HEK293 (cell line): ENCODE data around the gene LMOD1.

Experiments
- GFI1B ChIP-seq: fragments of 450-650 bp; formaldehyde crosslinking; IDR thresholded peaks from 2 replicates; pipeline ENCODE4 v1.5.1; 2016; ENCODE audit warnings: missing biosample characterization, missing genetic modification characterization
- INSM2 ChIP-seq: fragments of 450-650 bp; formaldehyde crosslinking; IDR thresholded peaks from 2 replicates; pipeline ENCODE4 v1.5.1; 2016; ENCODE audit warnings: missing biosample characterization, missing genetic modification characterization
- KLF10 ChIP-seq: fragments of 450-650 bp; IDR thresholded peaks from 2 replicates; pipeline ENCODE4 v1.5.1; 2018; ENCODE audit warnings: missing biosample characterization, mild to moderate bottlenecking, missing genetic modification characterization
- KLF8 ChIP-seq: fragments of 450-650 bp; formaldehyde crosslinking; IDR thresholded peaks from 2 replicates; pipeline ENCODE4 v1.5.1; 2016; ENCODE audit warnings: missing biosample characterization, missing genetic modification characterization
- MEIS1 ChIP-seq: sonication (generic); formaldehyde crosslinking; IDR thresholded peaks from 2 replicates; pipeline ENCODE4 v1.8.1; 2022; ENCODE audit warnings: missing genetic modification reagents, mild to moderate bottlenecking, borderline replicate concordance
- OSR2 ChIP-seq: fragments of 450-650 bp; formaldehyde crosslinking; IDR thresholded peaks from 2 replicates; pipeline ENCODE4 v1.5.1; 2016; ENCODE audit warnings: missing biosample characterization, missing genetic modification characterization
- SCRT1 ChIP-seq: fragments of 450-650 bp; formaldehyde crosslinking; IDR thresholded peaks from 2 replicates; pipeline ENCODE4 v1.5.1; 2016; ENCODE audit warnings: missing biosample characterization, missing genetic modification characterization, borderline replicate concordance
- SCRT2 ChIP-seq: fragments of 450-650 bp; formaldehyde crosslinking; IDR thresholded peaks from 2 replicates; pipeline ENCODE4 v1.5.1; 2016; ENCODE audit warnings: missing biosample characterization, missing genetic modification characterization
- SP3 ChIP-seq: fragments of 450-650 bp; formaldehyde crosslinking; IDR thresholded peaks from 2 replicates; pipeline ENCODE4 v1.5.1; 2016; ENCODE audit warnings: missing biosample characterization, missing genetic modification characterization
- ZBTB20 ChIP-seq: fragments of 450-650 bp; formaldehyde crosslinking; IDR thresholded peaks from 2 replicates; pipeline ENCODE4 v1.5.1; 2016; ENCODE audit warnings: missing biosample characterization, missing genetic modification characterization
- ZBTB48 ChIP-seq: fragments of 450-650 bp; formaldehyde crosslinking; IDR thresholded peaks from 2 replicates; pipeline ENCODE4 v1.5.1; 2016; ENCODE audit warnings: missing biosample characterization, missing genetic modification characterization
- ZEB2 ChIP-seq: fragments of 450-650 bp; formaldehyde crosslinking; IDR thresholded peaks from 2 replicates; pipeline ENCODE4 v1.5.1; 2016; ENCODE audit warnings: missing biosample characterization, missing genetic modification characterization
- ZFP41 ChIP-seq: fragments of 450-650 bp; formaldehyde crosslinking; IDR thresholded peaks from 2 replicates; pipeline ENCODE4 v1.5.1; 2016; ENCODE audit warnings: missing biosample characterization, missing genetic modification characterization, borderline replicate concordance
- ZNF114 ChIP-seq: fragments of 450-650 bp; formaldehyde crosslinking; IDR thresholded peaks from 2 replicates; pipeline ENCODE4 v1.5.0; 2017; ENCODE audit warnings: missing biosample characterization, missing genetic modification characterization
- ZNF2 ChIP-seq: fragments of 450-650 bp; formaldehyde crosslinking; IDR thresholded peaks from 2 replicates; pipeline ENCODE4 v1.5.1; 2016; ENCODE audit warnings: missing biosample characterization, missing genetic modification characterization
- ZNF202 ChIP-seq: fragments of 450-650 bp; formaldehyde crosslinking; IDR thresholded peaks from 2 replicates; pipeline ENCODE4 v1.5.1; 2016; ENCODE audit warnings: missing biosample characterization, missing genetic modification characterization, borderline replicate concordance
- ZNF223 ChIP-seq: fragments of 450-650 bp; formaldehyde crosslinking; IDR thresholded peaks from 2 replicates; pipeline ENCODE4 v1.5.1; 2016; ENCODE audit warnings: missing biosample characterization, missing genetic modification characterization
- ZNF341 ChIP-seq: fragments of 450-650 bp; formaldehyde crosslinking; IDR thresholded peaks from 2 replicates; pipeline ENCODE4; 2016; ENCODE audit warnings: low read depth, missing biosample characterization, missing genetic modification characterization
- ZNF366 ChIP-seq: fragments of 450-650 bp; formaldehyde crosslinking; conservative IDR thresholded peaks from 2 replicates; pipeline ENCODE4 v1.5.1; 2016; ENCODE audit warnings: missing biosample characterization, missing genetic modification characterization
- ZNF394 ChIP-seq: fragments of 450-650 bp; formaldehyde crosslinking; IDR thresholded peaks from 2 replicates; pipeline ENCODE4 v1.5.1; 2016; ENCODE audit warnings: missing biosample characterization, missing genetic modification characterization, mild to moderate bottlenecking, moderate library complexity, borderline replicate concordance
- ZNF510 ChIP-seq: fragments of 450-650 bp; formaldehyde crosslinking; IDR thresholded peaks from 2 replicates; pipeline ENCODE4 v1.5.1; 2018; ENCODE audit warnings: mild to moderate bottlenecking, missing genetic modification characterization, missing biosample characterization; ENCODE audit not compliant: insufficient replicate concordance
- ZNF621 ChIP-seq: fragments of 450-650 bp; formaldehyde crosslinking; IDR thresholded peaks from 2 replicates; pipeline ENCODE4 v1.5.1; 2017; ENCODE audit warnings: missing biosample characterization, missing genetic modification characterization
- ZNF624 ChIP-seq: fragments of 450-650 bp; formaldehyde crosslinking; IDR thresholded peaks from 2 replicates; pipeline ENCODE4 v1.5.1; 2017; ENCODE audit warnings: missing biosample characterization, missing genetic modification characterization
- ZNF707 ChIP-seq: fragments of 450-650 bp; formaldehyde crosslinking; IDR thresholded peaks from 2 replicates; pipeline ENCODE4 v1.5.1; 2016; ENCODE audit warnings: missing biosample characterization, missing genetic modification characterization
- ZNF768 ChIP-seq: fragments of 450-650 bp; formaldehyde crosslinking; IDR thresholded peaks from 2 replicates; pipeline ENCODE4 v1.5.1; 2018; ENCODE audit warnings: missing biosample characterization, mild to moderate bottlenecking, missing genetic modification characterization
- ZNF776 ChIP-seq: fragments of 450-650 bp; formaldehyde crosslinking; IDR thresholded peaks from 2 replicates; pipeline ENCODE4 v1.5.0; 2017; ENCODE audit warnings: missing biosample characterization, missing genetic modification characterization, borderline replicate concordance
- ZNF777 ChIP-seq: fragments of 450-650 bp; formaldehyde crosslinking; IDR thresholded peaks from 2 replicates; pipeline ENCODE4 v1.5.1; 2017; ENCODE audit warnings: missing biosample characterization, missing genetic modification characterization, borderline replicate concordance
- ZNF830 ChIP-seq: fragments of 450-650 bp; IDR thresholded peaks from 2 replicates; pipeline ENCODE4 v1.5.0; 2018; ENCODE audit warnings: missing biosample characterization, missing genetic modification characterization, low read depth, mild to moderate bottlenecking, moderate library complexity
- ZSCAN4 ChIP-seq: fragments of 450-650 bp; formaldehyde crosslinking; IDR thresholded peaks from 2 replicates; pipeline ENCODE4 v1.5.1; 2017; ENCODE audit warnings: missing biosample characterization, missing genetic modification characterization
- TF ChIP-seq, protein P1 (sequence below): fragments of 450-650 bp; formaldehyde crosslinking; IDR thresholded peaks from 2 replicates; pipeline ENCODE4 v1.5.1; 2016; ENCODE audit warnings: missing biosample characterization, missing genetic modification characterization
- TF ChIP-seq, protein P2 (sequence below): IDR thresholded peaks from 2 replicates; pipeline ENCODE4 v1.6.1; 2011; ENCODE audit warnings: mild to moderate bottlenecking, low read depth, low read length, borderline replicate concordance
- TF ChIP-seq, protein P3 (sequence below): fragments of 450-650 bp; formaldehyde crosslinking; IDR thresholded peaks from 2 replicates; pipeline ENCODE4 v1.5.1; 2016; ENCODE audit warnings: missing biosample characterization, missing genetic modification characterization, low read depth
- TF ChIP-seq, protein P4 (sequence below): fragments of 450-650 bp; formaldehyde crosslinking; IDR thresholded peaks from 2 replicates; pipeline ENCODE4; 2016; ENCODE audit warnings: missing biosample characterization, missing genetic modification characterization

Gene LMOD1

GRCh38 chr1:201983380-201983805 lies 37.0 kb upstream of the LMOD1 start (continued):
- TF ChIP-seq GFI1B (tag by site-specific recombination) = peak; percentile 38; the same call in 1 of the 2 replicates
- no peak for TF ChIP-seq ZNF777 (tag by site-specific recombination)
- TF ChIP-seq, protein P1, sequence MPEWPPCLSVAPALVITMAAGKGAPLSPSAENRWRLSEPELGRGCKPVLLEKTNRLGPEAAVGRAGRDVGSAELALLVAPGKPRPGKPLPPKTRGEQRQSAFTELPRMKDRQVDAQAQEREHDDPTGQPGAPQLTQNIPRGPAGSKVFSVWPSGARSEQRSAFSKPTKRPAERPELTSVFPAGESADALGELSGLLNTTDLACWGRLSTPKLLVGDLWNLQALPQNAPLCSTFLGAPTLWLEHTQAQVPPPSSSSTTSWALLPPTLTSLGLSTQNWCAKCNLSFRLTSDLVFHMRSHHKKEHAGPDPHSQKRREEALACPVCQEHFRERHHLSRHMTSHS (tag by site-specific recombination) = no peak
- 0 out of 2 replicates have a peak, but pooled peaks have one; percentile 8 for TF ChIP-seq ZNF366
- TF ChIP-seq ZNF341 = peak; percentile 33; the same call in 1 of the 2 replicates
- TF ChIP-seq, protein P2, sequence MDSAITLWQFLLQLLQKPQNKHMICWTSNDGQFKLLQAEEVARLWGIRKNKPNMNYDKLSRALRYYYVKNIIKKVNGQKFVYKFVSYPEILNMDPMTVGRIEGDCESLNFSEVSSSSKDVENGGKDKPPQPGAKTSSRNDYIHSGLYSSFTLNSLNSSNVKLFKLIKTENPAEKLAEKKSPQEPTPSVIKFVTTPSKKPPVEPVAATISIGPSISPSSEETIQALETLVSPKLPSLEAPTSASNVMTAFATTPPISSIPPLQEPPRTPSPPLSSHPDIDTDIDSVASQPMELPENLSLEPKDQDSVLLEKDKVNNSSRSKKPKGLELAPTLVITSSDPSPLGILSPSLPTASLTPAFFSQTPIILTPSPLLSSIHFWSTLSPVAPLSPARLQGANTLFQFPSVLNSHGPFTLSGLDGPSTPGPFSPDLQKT = no peak
- 0 out of 2 replicates have a peak, but pooled peaks have one; percentile 37 for TF ChIP-seq ZBTB48 (tag by site-specific recombination)
- TF ChIP-seq ZSCAN4 (tag by site-specific recombination) = no peak
- no peak for TF ChIP-seq ZNF202 (tag by site-specific recombination)
- TF ChIP-seq ZNF776 (tag by site-specific recombination) = no peak
- TF ChIP-seq, protein P3, sequence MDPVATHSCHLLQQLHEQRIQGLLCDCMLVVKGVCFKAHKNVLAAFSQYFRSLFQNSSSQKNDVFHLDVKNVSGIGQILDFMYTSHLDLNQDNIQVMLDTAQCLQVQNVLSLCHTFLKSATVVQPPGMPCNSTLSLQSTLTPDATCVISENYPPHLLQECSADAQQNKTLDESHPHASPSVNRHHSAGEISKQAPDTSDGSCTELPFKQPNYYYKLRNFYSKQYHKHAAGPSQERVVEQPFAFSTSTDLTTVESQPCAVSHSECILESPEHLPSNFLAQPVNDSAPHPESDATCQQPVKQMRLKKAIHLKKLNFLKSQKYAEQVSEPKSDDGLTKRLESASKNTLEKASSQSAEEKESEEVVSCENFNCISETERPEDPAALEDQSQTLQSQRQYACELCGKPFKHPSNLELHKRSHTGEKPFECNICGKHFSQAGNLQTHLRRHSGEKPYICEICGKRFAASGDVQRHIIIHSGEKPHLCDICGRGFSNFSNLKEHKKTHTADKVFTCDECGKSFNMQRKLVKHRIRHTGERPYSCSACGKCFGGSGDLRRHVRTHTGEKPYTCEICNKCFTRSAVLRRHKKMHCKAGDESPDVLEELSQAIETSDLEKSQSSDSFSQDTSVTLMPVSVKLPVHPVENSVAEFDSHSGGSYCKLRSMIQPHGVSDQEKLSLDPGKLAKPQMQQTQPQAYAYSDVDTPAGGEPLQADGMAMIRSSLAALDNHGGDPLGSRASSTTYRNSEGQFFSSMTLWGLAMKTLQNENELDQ = no peak
- peak; percentile 58; the same call in 1 of the 2 replicates for TF ChIP-seq SCRT1 (tag by site-specific recombination)
- TF ChIP-seq ZNF114 (tag by site-specific recombination) = no peak
- no peak for TF ChIP-seq KLF10 (tag by site-specific recombination)
- 0 out of 2 replicates have a peak, but pooled peaks have one; percentile 17 for TF ChIP-seq KLF8 (tag by site-specific recombination)
- no peak for TF ChIP-seq ZNF707
- peak; percentile 30; the same call in 1 of the 2 replicates for TF ChIP-seq ZEB2
- TF ChIP-seq ZNF624 (tag by site-specific recombination) = no peak
- TF ChIP-seq ZNF223 = no peak
- peak; percentile 32; the same call in 1 of the 2 replicates for TF ChIP-seq ZNF2 (tag by site-specific recombination)
- TF ChIP-seq ZNF768 = no peak
- peak; percentile 73; the same call in 1 of the 2 replicates for TF ChIP-seq ZBTB20
- no peak for TF ChIP-seq OSR2 (tag by site-specific recombination)
- 0 out of 2 replicates have a peak, but pooled peaks have one; percentile 27 for TF ChIP-seq SP3 (tag by site-specific recombination)
- TF ChIP-seq ZFP41 = no peak
- TF ChIP-seq SCRT2 = peak; percentile 90
- no peak for TF ChIP-seq ZNF830 (tag by site-specific recombination)
- TF ChIP-seq, protein P4, sequence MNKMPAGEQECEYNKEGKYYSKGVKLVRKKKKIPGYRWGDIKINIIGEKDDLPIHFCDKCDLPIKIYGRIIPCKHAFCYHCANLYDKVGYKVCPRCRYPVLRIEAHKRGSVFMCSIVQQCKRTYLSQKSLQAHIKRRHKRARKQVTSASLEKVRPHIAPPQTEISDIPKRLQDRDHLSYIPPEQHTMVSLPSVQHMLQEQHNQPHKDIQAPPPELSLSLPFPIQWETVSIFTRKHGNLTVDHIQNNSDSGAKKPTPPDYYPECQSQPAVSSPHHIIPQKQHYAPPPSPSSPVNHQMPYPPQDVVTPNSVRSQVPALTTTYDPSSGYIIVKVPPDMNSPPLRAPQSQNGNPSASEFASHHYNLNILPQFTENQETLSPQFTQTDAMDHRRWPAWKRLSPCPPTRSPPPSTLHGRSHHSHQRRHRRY = no peak
- TF ChIP-seq ZNF621 = no peak
- no peak for TF ChIP-seq MEIS1
- no peak for TF ChIP-seq ZNF394
- TF ChIP-seq INSM2 (tag by site-specific recombination) = no peak
- no peak for TF ChIP-seq ZNF510 (tag by site-specific recombination)
